ENCODE results near the gene TBX19. TPM values are rescaled to one million over a fixed set of nuclear protein-coding genes. Genes with fewer than 3 reads are reported as not detected.
A peak's percentile ranks its signal among the peaks of the same experiment; 100 is the strongest.
"Not testable (repeated sequence)": the region's sequence is repeated elsewhere in the genome, so short reads cannot be mapped to it uniquely, and the experiment has no call there.

Gene TBX19
- polyA plus RNA-seq, 4 donors: 2.2 to 4.2 (median 2.9) TPM

DNA sequence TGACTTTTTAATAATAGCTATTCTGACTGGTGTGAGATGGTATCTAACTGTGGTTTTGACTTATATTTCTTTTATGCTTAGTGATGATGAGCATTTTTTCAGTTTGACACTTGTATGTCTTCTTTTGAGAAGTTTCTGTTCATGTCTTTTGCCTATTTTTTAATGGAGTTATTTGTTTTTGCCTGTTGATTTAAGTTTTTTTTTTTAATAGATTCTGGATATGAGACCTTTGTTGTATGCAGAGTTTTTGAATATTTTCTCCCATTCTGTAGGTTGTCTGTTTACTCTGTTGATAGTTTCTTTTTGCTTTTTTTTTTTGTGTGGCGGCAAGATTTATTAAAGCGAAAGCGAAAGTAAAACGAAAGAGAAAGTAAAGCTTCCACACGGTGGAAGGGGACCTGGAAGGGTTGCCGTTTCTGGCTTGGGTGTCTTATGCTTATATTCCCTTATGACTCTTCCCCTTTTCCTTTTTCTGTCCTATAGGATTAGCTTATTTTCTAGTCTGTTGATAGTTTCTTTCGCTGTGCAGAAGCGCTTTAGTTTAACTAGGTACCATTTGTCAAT lies 67.6 kb downstream of the TBX19 start:
- peak in 1 of 4 donors; percentile 30 for DNase-seq (ENCODE audit: low read depth in 4 of 4, low spot score in 3 of 4)

DNA sequence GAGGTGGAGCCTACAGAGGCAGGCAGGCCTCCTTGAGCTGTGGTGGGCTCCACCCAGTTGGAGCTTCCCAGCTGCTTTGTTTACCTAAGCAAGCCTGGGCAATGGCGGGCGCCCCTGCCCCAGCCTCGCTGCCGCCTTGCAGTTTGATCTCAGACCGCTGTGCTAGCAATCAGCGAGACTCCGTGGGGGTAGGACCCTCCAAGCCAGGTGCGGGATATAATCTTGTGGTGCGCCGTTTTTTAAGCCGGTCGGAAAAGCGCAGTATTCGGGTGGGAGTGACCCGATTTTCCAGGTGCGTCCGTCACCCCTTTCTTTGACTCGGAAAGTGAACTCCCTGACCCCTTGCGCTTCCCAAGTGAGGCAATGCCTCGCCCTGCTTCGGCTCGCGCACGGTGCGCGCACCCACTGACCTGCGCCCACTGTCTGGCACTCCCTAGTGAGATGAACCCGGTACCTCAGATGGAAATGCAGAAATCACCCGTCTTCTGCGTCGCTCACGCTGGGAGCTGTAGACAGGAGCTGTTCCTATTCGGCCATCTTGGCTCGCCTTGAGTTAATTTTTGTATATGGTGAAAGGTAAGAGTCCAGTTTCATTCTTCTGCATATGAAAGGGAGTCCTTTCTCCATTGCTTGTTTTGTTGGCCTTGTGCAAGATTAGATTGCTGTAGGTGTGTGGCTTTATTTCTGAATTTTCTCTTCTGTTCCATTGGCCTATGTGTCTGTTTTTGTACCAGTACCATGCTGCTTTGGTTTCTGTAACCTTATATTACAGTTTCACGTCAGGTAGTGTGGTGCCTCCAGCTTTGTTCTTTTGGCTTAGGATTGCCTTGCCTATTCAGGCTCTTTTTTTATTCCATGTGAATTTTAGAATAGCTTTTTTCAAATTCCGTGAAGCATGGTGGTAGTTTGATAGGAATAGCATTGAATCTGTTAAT lies 73.9 kb downstream of the TBX19 start:
- DNase-seq (ENCODE audit: low read depth in 4 of 4, low spot score in 3 of 4): not testable (repeated sequence)

DNA sequence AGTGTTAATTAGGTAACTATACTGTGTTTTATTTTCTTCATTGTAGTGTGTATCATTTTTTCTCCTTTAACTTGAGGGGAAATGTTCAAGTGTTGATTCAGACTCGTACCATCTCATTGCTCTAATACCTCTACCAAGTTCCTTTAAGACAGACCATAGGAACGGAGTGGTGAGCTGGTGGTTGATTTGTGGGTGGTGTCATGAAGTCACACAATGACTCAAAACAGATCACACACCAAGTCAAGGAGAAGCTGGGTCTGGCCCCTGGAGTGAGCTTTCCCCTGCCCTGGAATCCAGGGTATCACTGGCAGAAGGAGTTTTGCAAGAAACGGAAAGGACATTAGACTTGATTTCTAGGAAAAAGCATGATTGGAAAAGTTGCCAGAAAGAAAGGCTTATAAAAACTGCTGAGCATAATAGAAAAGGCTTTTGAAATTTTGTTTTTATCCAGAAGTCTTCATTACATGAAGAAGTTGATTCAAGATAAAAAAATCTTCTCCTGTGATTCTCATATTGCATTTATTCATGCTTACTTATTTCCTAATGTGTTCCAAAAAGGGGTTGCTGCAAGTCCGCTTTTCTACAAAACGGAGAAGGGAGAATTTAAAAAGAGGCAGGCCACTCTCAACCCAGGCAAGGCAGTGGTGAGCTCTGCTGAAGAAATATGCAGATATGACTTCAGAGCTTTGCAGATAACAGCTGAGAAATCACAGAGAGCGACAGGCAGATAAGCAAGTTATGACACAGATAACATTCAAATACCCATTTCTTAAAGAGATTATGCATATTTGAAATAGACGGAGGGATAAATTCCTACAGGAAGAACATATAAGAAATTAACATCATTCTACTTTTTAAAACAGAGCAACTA lies 79.7 kb downstream of the TBX19 start:
- no peak for DNase-seq (ENCODE audit: low read depth in 4 of 4, low spot score in 3 of 4)

DNA sequence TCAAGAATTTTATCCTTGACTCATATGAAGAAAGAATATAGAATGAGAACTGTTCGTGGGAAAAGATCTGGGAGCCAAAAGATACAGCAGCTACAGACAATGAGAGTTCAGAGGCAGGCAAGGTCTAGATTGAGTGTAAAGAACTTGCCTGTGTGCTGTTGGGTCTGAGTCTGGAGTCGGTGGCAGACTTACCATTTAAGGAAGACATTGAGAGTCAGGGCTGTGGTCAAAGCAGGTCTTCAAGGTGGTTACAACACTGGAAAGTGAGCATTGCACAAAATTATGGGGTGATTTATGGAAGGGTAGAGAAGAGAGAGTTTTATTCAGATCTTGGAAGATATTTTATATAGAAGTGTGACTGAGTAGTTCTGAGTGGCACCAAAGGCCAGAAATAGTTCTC lies 80.6 kb downstream of the TBX19 start:
- DNase-seq (ENCODE audit: low read depth in 4 of 4, low spot score in 3 of 4): no peak

DNA sequence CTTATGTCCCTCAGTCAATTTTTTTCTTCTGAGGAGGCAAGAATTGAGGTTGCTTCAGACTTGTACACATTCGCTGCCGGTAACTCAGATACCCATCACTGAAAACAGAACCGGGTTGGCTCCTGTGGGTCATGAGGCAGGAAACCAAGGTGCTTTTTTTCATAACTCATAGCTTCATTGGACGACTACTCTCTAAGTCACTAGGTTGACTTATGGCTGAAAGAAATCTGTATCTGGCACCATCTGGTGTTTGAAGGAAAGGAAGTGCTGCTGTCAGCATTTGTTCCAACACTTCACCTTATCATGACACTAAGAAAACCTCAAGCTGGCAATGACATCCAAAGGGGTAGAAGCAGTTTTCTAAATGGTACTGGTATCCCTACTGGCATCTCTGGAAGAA lies 82.3 kb downstream of the TBX19 start:
- DNase-seq (ENCODE audit: low read depth in 4 of 4, low spot score in 3 of 4): no peak

Other genes with a start within 250 kb of the TBX19 start
- gene GPR161, start 143.9 kb upstream of the TBX19 start, polyA plus RNA-seq (ENCODE audit: insufficient read length in 4 of 4): 10 to 100 TPM; 19.5 to 26.8 (median 20.8) TPM
- 10 to 100 TPM; 44.4 to 58.4 (median 50.2) TPM for gene TIPRL, start 101.9 kb upstream of the TBX19 start, polyA plus RNA-seq (ENCODE audit: insufficient read length in 4 of 4)
- gene SFT2D2, start 54.9 kb upstream of the TBX19 start, polyA plus RNA-seq (ENCODE audit: insufficient read length in 4 of 4): 10 to 100 TPM; 17.7 to 20.1 (median 18.7) TPM

Data from left renal pelvis (tissue), 4 donors.